ENCODE measurements around the gene SLC25A45.

- TF ChIP-seq CTCF (optimal IDR thresholded peaks at IDR 0.05 in 1 of 3, IDR thresholded peaks at IDR 0.05 in 1 of 3, conservative IDR thresholded peaks at IDR 0.05 in 1 of 3; ENCODE audit: extremely low read depth in 1 of 3, insufficient read depth in 2 of 3, low read length in 3 of 3) (no peak), EZH2 (IDR thresholded peaks at IDR 0.05; ENCODE audit: low read length) (no peak)
Measured at GRCh38 chr11:65362966-65363365, 19.5 kb downstream of the SLC25A45 start.

All from keratinocyte (primary cell).